K562 (cell line): ENCODE measurements around the gene CD84. TPM values are rescaled to one million over a fixed set of nuclear protein-coding genes. Genes with fewer than 3 reads are reported as not detected.

Experiments used
- ADNP ChIP-seq: fragments of 200-800 bp; sonication (Bioruptor generic); IDR thresholded peaks from 2 replicates; pipeline ENCODE4 v1.6.1; 2016; ENCODE audit warnings: missing genetic modification characterization, missing compliant biosample characterization
- ARID3A ChIP-seq: IDR thresholded peaks from 2 replicates; pipeline ENCODE4 v1.6.1; 2012; ENCODE audit warnings: low read depth, low read length, improper control_type of control experiment, borderline replicate concordance
- ATF7 ChIP-seq: fragments of 450-650 bp; IDR thresholded peaks from 2 replicates; pipeline ENCODE4 v1.7.1; 2014; ENCODE audit warnings: mild to moderate bottlenecking, moderate library complexity
- CBFA2T3 ChIP-seq: fragments of 450-650 bp; IDR thresholded peaks from 2 replicates; pipeline ENCODE4 v1.6.1; 2017
- ETS2 ChIP-seq: IDR thresholded peaks from 2 replicates; pipeline ENCODE4 v1.6.1; 2016; ENCODE audit warnings: borderline replicate concordance, missing genetic modification characterization, mild to moderate bottlenecking, moderate library complexity, missing compliant biosample characterization; ENCODE audit not compliant: poor library complexity, severe bottlenecking
- FOSL1 ChIP-seq: fragments of 200-800 bp; sonication (Bioruptor generic); conservative IDR thresholded peaks from 2 replicates; pipeline ENCODE4 v1.6.1; 2016; ENCODE audit warnings: missing genetic modification characterization, missing compliant biosample characterization
- FOXJ2 ChIP-seq: fragments of 200-800 bp; sonication (Bioruptor generic); IDR thresholded peaks from 2 replicates; pipeline ENCODE4 v1.6.1; 2016; ENCODE audit warnings: missing genetic modification characterization, missing compliant biosample characterization
- FOXM1 ChIP-seq, 2 experiments: fragments of 450-650 bp in 1 of 2; sonication (generic) in 1 of 2; formaldehyde crosslinking in 1 of 2; IDR thresholded peaks; 2 replicates each; pipeline versions ENCODE4 v1.6.1 to v1.9.0; 2017 to 2022; ENCODE audit warnings: low read depth in 2 of 2, mild to moderate bottlenecking in 2 of 2, missing genetic modification reagents in 1 of 2, moderate library complexity in 1 of 2
- HOXB6 ChIP-seq: fragments of 250-450 bp; sonication (Bioruptor Pico); IDR thresholded peaks from 2 replicates; pipeline ENCODE4 v1.5.1; 2022; ENCODE audit warnings: mild to moderate bottlenecking, borderline replicate concordance
- IRF2 ChIP-seq: sonication (generic); formaldehyde crosslinking; IDR thresholded peaks from 2 replicates; pipeline ENCODE4 v1.8.1; 2022; ENCODE audit warnings: mild to moderate bottlenecking, missing genetic modification reagents
- MAFF ChIP-seq: IDR thresholded peaks from 2 replicates; pipeline ENCODE4 v1.6.1; 2012; ENCODE audit warnings: low read length, improper control_type of control experiment
- MTA3 ChIP-seq: fragments of 450-650 bp; formaldehyde crosslinking; IDR thresholded peaks from 2 replicates; pipeline ENCODE4 v1.6.1; 2017; ENCODE audit warnings: mild to moderate bottlenecking, borderline replicate concordance
- MYNN ChIP-seq, 2 experiments: sonication (generic); formaldehyde crosslinking in 1 of 2; IDR thresholded peaks; 2 replicates each; pipeline versions ENCODE4 v1.5.0 to v1.6.1; 2016 to 2020; ENCODE audit warnings: antibody characterized with exemption in 1 of 2, missing genetic modification reagents in 1 of 2
- NFE2 ChIP-seq: IDR thresholded peaks from 2 replicates; pipeline ENCODE4 v1.6.1; 2014; ENCODE audit warnings: antibody characterized with exemption, low read depth
- NR4A1 ChIP-seq, 2 experiments: fragments of 250-450 bp in 1 of 2; fragments of 450-650 bp in 1 of 2; sonication (Bioruptor Pico) in 1 of 2; IDR thresholded peaks; 2 replicates each; pipeline versions ENCODE4 v1.4.0 to v1.6.1; 2016 to 2020; ENCODE audit warnings: mild to moderate bottlenecking in 2 of 2, missing compliant biosample characterization in 1 of 2, missing genetic modification characterization in 1 of 2, moderate library complexity in 1 of 2
- RBM15 ChIP-seq: fragments of 200-400 bp; formaldehyde crosslinking; IDR thresholded peaks from 2 replicates; pipeline ENCODE4 v1.6.1; 2018; ENCODE audit warnings: mild to moderate bottlenecking, low read length, moderate library complexity; ENCODE audit not compliant: insufficient read depth
- RBM25 ChIP-seq: fragments of 200-400 bp; formaldehyde crosslinking; IDR thresholded peaks from 2 replicates; pipeline ENCODE4 v1.6.1; 2018; ENCODE audit warnings: low read length, low read depth, moderate library complexity; ENCODE audit not compliant: severe bottlenecking
- RCOR1 ChIP-seq, 2 experiments: IDR thresholded peaks; 2 replicates each; pipeline ENCODE4 v1.6.1; 2012; ENCODE audit warnings: low read depth in 2 of 2, low read length in 2 of 2, borderline replicate concordance in 1 of 2, improper control_type of control experiment in 1 of 2
- SMAD3 ChIP-seq: fragments of 450-650 bp; formaldehyde crosslinking; conservative IDR thresholded peaks from 2 replicates; pipeline ENCODE4 v1.4.0; 2020; ENCODE audit warnings: mild to moderate bottlenecking
- TAF15 ChIP-seq: fragments of 200-400 bp; formaldehyde crosslinking; IDR thresholded peaks from 2 replicates; pipeline ENCODE4 v1.6.1; 2017; ENCODE audit warnings: mild to moderate bottlenecking, low read depth, low read length, moderate library complexity
- TGIF2 ChIP-seq: sonication (generic); formaldehyde crosslinking; IDR thresholded peaks from 2 replicates; pipeline ENCODE4 v1.8.1; 2022; ENCODE audit warnings: mild to moderate bottlenecking, missing genetic modification reagents, moderate library complexity
- VEZF1 ChIP-seq: fragments of 200-800 bp; sonication (Bioruptor generic); IDR thresholded peaks from 2 replicates; pipeline ENCODE4 v1.6.1; 2017; ENCODE audit warnings: missing genetic modification characterization, missing compliant biosample characterization
- ZNF146 ChIP-seq: IDR thresholded peaks from one replicate; pipeline ENCODE4 v1.6.1; 2018; ENCODE audit warnings: missing compliant biosample characterization; ENCODE audit not compliant: unreplicated experiment
- ZNF197 ChIP-seq: fragments of 200-800 bp; sonication (Bioruptor generic); IDR thresholded peaks from 2 replicates; pipeline ENCODE4 v1.6.1; 2016; ENCODE audit warnings: low read depth, missing genetic modification characterization, missing compliant biosample characterization
- ZNF436 ChIP-seq: fragments of 250-450, 450-650 bp; sonication (Bioruptor Pico); formaldehyde crosslinking; IDR thresholded peaks from 2 replicates; pipeline ENCODE4 v1.7.0; 2020; ENCODE audit warnings: mild to moderate bottlenecking
- ZNF511 ChIP-seq: sonication (generic); formaldehyde crosslinking; IDR thresholded peaks from 2 replicates; pipeline ENCODE4 v1.8.0; 2022; ENCODE audit warnings: mild to moderate bottlenecking, missing genetic modification reagents
- polyA plus RNA-seq, 8 experiments: library from polyadenylated mRNA; depleted of rRNA in 4 of 8; stranded (reverse) in 5 of 8; unstranded in 3 of 8; fragments of >200 nt; fragmentation: Nextera tagmentation in 2 of 8; fragmentation: Illumina TruSeq in 1 of 8; extraction: Ambion mirVana in 2 of 8; extraction: Trizol in 1 of 8; gene quantifications; 2 replicates each; pipeline versions ENCODE4 v1.2.1 to v1.2.3, GENCODE V29; 2011 to 2014; ENCODE audit warnings: inconsistent platforms in 1 of 8, missing spikeins in 1 of 8
- total RNA-seq, 7 experiments: library from RNA; depleted of rRNA in 6 of 7; stranded (reverse); fragments of >200 nt in 6 of 7; fragmentation: Illumina TruSeq in 2 of 7; extraction: Trizol in 2 of 7; gene quantifications; 2 replicates each; pipeline versions ENCODE4 v1.2.1 to v1.2.3, GENCODE V29; 2011 to 2021; ENCODE audit warnings: low replicate concordance in 1 of 7

The CD84 gene
- total and polyA plus RNA-seq, 9 of the 15 experiments (the other 6 are each of a cell fraction or from before 2014, with no cell fraction given): 0.82 to 6.8 (median 2.0) TPM

GRCh38 chr1:160546942-160547341 lies 32.4 kb downstream of the CD84 start (continued):
- TF ChIP-seq CBFA2T3: no peak
- TF ChIP-seq TGIF2 (CRISPR knock-in tag): no peak
- no peak for TF ChIP-seq TAF15
- peak; percentile 71 for TF ChIP-seq NFE2
- TF ChIP-seq SMAD3 (CRISPR knock-in tag): no peak
- TF ChIP-seq FOXM1 (IDR thresholded peaks at IDR 0.05; ENCODE audit: low read depth): no peak
- TF ChIP-seq FOXM1 (CRISPR knock-in tag; IDR thresholded peaks at IDR 0.05; ENCODE audit: low read depth): no peak
- TF ChIP-seq ATF7: no peak
- no peak for TF ChIP-seq ADNP
- no peak for TF ChIP-seq ZNF436
- TF ChIP-seq NR4A1 (CRISPR knock-in tag; IDR thresholded peaks at IDR 0.05): no peak
- TF ChIP-seq NR4A1 (tag; IDR thresholded peaks at IDR 0.05): no peak
- TF ChIP-seq RBM25: no peak
- TF ChIP-seq MYNN (IDR thresholded peaks at IDR 0.05): no peak
- TF ChIP-seq MYNN (CRISPR knock-in tag; IDR thresholded peaks at IDR 0.05): no peak
- peak; percentile 37; the same call in 1 of the 2 replicates for TF ChIP-seq MAFF
- TF ChIP-seq FOXJ2 (tag): no peak
- 0 out of 4 replicates have a peak, but pooled peaks of 1 of the 2 experiments have one; percentile 18 for TF ChIP-seq RCOR1 (IDR thresholded peaks at IDR 0.05; ENCODE audit: borderline replicate concordance in 1 of 2, low read depth in 2 of 2, low read length in 2 of 2)
- TF ChIP-seq ETS2 (tag): no peak
- no peak for TF ChIP-seq ZNF511 (CRISPR knock-in tag)
- no peak for TF ChIP-seq MTA3
- TF ChIP-seq IRF2: no peak
- TF ChIP-seq FOSL1 (tag): 0 out of 2 replicates have a peak, but pooled peaks have one; percentile 19
- peak; percentile 81; the same call in 1 of the 2 replicates for TF ChIP-seq ZNF197 (CRISPR knock-in tag)
- no peak for TF ChIP-seq RBM15
- no peak for TF ChIP-seq ARID3A
- no peak for TF ChIP-seq ZNF146 (CRISPR knock-in tag)
- no peak for TF ChIP-seq VEZF1 (CRISPR knock-in tag)
- no peak for TF ChIP-seq HOXB6 (CRISPR knock-in tag)
